ENCODE measurements around the gene YWHAE.
"Not testable (repeated sequence)": the region's sequence is repeated elsewhere in the genome, so short reads cannot be mapped to it uniquely, and the experiment has no call there.

YWHAE gene

GRCh38 chr17:1421470-1421869, 21.4 kb upstream of the YWHAE start:
- no peak overlapping the region for H2AFZ ChIP-seq (ENCODE audit: low read depth)
- no peak overlapping the region for H3K4me3 ChIP-seq (IDR thresholded peaks at IDR 0.05; ENCODE audit: insufficient read depth, low read depth, low read length)
- peaks cover 3% of the 10 kb centered on the region; the same call in 1 of the 2 replicates for H3K36me3 ChIP-seq (ENCODE audit: insufficient read depth)
- no peaks in the 10 kb centered on the region for H3K4me1 ChIP-seq (ENCODE audit: low read depth, poor library complexity, severe bottlenecking)
- no peak overlapping the region for H3K9ac ChIP-seq
- no peaks in the 10 kb centered on the region; the same call in 1 of the 2 replicates for H3K79me2 ChIP-seq (ENCODE audit: insufficient read depth, low read depth)
- H3K27me3 ChIP-seq (ENCODE audit: insufficient read depth, low read depth) = no peaks in the 10 kb centered on the region
- H3K27ac ChIP-seq = no peak overlapping the region
- H3K4me2 ChIP-seq = no peak overlapping the region
- no peaks in the 10 kb centered on the region for H4K20me1 ChIP-seq (ENCODE audit: insufficient read depth)
- TF ChIP-seq CTCF (conservative IDR thresholded peaks at IDR 0.05; ENCODE audit: low read depth, low read length) = no peak

- no peaks in the 10 kb centered on the region for H3K27me3 ChIP-seq (ENCODE audit: insufficient read depth, low read depth)
- TF ChIP-seq CTCF (conservative IDR thresholded peaks at IDR 0.05; ENCODE audit: low read depth, low read length) = no peak
- no peak overlapping the region for H3K4me2 ChIP-seq
- H4K20me1 ChIP-seq (ENCODE audit: insufficient read depth) = no peaks in the 10 kb centered on the region
- H2AFZ ChIP-seq (ENCODE audit: low read depth) = no peak overlapping the region
- no peaks in the 10 kb centered on the region; the same call in 1 of the 2 replicates for H3K79me2 ChIP-seq (ENCODE audit: insufficient read depth, low read depth)
- no peak overlapping the region for H3K27ac ChIP-seq
- H3K36me3 ChIP-seq (ENCODE audit: insufficient read depth) = peaks cover 3% of the 10 kb centered on the region; the same call in 1 of the 2 replicates
- H3K4me1 ChIP-seq (ENCODE audit: low read depth, poor library complexity, severe bottlenecking) = no peaks in the 10 kb centered on the region
- no peak overlapping the region for H3K9ac ChIP-seq
- H3K4me3 ChIP-seq (IDR thresholded peaks at IDR 0.05; ENCODE audit: insufficient read depth, low read depth, low read length) = no peak overlapping the region
Measured at GRCh38 chr17:1420981-1421380, 21.0 kb upstream of the YWHAE start.

GRCh38 chr17:1420163-1420562, 20.1 kb upstream of the YWHAE start:
- H3K79me2 ChIP-seq (ENCODE audit: insufficient read depth, low read depth) = no peaks in the 10 kb centered on the region
- no peak for TF ChIP-seq CTCF (conservative IDR thresholded peaks at IDR 0.05; ENCODE audit: low read depth, low read length)
- H3K4me1 ChIP-seq (ENCODE audit: low read depth, poor library complexity, severe bottlenecking) = no peaks in the 10 kb centered on the region
- H4K20me1 ChIP-seq (ENCODE audit: insufficient read depth) = no peaks in the 10 kb centered on the region
- H3K9ac ChIP-seq = no peak overlapping the region
- H2AFZ ChIP-seq (ENCODE audit: low read depth) = no peak overlapping the region
- H3K4me2 ChIP-seq = no peak overlapping the region
- no peak overlapping the region for H3K4me3 ChIP-seq (IDR thresholded peaks at IDR 0.05; ENCODE audit: insufficient read depth, low read depth, low read length)
- peaks cover 3% of the 10 kb centered on the region; the same call in 1 of the 2 replicates for H3K36me3 ChIP-seq (ENCODE audit: insufficient read depth)
- no peaks in the 10 kb centered on the region for H3K27me3 ChIP-seq (ENCODE audit: insufficient read depth, low read depth)
- H3K27ac ChIP-seq = no peak overlapping the region

GRCh38 chr17:1418476-1418875, 18.5 kb upstream of the YWHAE start:
- not testable (repeated sequence) for H2AFZ ChIP-seq (ENCODE audit: low read depth); H3K27ac ChIP-seq; H4K20me1 ChIP-seq (ENCODE audit: insufficient read depth); H3K36me3 ChIP-seq (ENCODE audit: insufficient read depth); H3K4me2 ChIP-seq; H3K4me3 ChIP-seq (IDR thresholded peaks at IDR 0.05; ENCODE audit: insufficient read depth, low read depth, low read length); H3K79me2 ChIP-seq (ENCODE audit: insufficient read depth, low read depth); H3K27me3 ChIP-seq (ENCODE audit: insufficient read depth, low read depth); H3K9ac ChIP-seq
- peaks cover 15% of the 10 kb centered on the region for H3K4me1 ChIP-seq (ENCODE audit: low read depth, poor library complexity, severe bottlenecking)

GRCh38 chr17:1416414-1416813, 16.4 kb upstream of the YWHAE start:
- Histone ChIP-seq H2AFZ (ENCODE audit: low read depth) (no peak overlapping the region), H3K4me2 (no peak overlapping the region), H3K4me1 (ENCODE audit: low read depth, poor library complexity, severe bottlenecking) (peaks cover 30% of the 10 kb centered on the region), H3K27ac (no peak overlapping the region), H3K27me3 (ENCODE audit: insufficient read depth, low read depth) (no peaks in the 10 kb centered on the region), H3K4me3 (IDR thresholded peaks at IDR 0.05; ENCODE audit: insufficient read depth, low read depth, low read length) (no peak overlapping the region), H3K79me2 (ENCODE audit: insufficient read depth, low read depth) (no peaks in the 10 kb centered on the region), H3K9ac (no peak overlapping the region), H3K36me3 (ENCODE audit: insufficient read depth) (peaks cover 3% of the 10 kb centered on the region; the same call in 1 of the 2 replicates), H4K20me1 (ENCODE audit: insufficient read depth) (no peaks in the 10 kb centered on the region)
- TF ChIP-seq CTCF (conservative IDR thresholded peaks at IDR 0.05; ENCODE audit: low read depth, low read length) = no peak

All from KMS-11 (cell line).